Fibroblast of skin of left quadriceps (primary cell): Measurements from ENCODE around the gene PARP16.

ENCODE experiments used
- DNase-seq, 2 experiments: peaks; one replicate each; pipeline ENCODE4 v3.0.0-alpha.2; 2013; ENCODE audit warnings: low read depth in 2 of 2

PARP16 gene

GRCh38 chr15:65286704-65287519, at the start of gene PARP16:
Gene PARP16, minus strand, starts transcription at chr15:65286883. Its CDS starts 457 bp downstream, at chr15:65286426.
- DNase-seq, result peak in 1 of 2 experiments; percentile 52

DNA sequence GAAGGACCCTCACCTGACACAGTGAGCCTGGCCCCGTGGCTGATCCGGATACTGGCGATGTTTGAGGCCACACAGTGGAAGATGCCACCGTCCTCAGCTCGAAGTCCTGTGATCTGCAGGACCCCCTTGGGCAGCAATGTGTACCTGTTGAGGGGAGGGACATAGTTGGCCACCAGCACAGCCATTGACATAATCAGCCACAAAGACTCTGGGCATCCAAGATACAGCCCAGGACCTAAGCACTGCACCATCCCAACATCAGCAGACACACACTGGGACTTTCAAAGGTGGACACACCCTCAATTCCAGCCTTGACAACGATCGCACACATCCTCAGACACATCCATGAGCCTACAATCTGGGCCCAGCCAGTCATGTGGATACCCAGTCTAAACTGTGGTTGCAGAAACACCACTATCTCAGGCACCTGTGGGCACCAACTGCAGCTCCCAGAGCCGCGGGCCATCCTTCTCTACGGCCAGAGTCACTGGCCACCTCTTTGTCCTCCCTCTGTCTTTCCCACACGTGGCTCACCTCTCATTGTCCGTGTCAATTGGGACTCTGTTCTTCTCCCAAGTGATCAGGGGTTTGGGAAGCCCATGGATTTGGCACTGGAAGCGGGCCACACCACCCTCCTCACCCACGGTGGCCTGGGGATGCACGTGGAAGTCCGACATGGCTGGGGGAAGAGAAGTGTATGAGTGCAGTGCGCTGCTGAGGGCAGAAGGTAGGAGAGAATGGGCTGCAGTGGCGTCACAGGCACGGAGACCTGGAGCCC, 48.8 kb upstream of the PARP16 start:
- DNase-seq, result no peak

DNA sequence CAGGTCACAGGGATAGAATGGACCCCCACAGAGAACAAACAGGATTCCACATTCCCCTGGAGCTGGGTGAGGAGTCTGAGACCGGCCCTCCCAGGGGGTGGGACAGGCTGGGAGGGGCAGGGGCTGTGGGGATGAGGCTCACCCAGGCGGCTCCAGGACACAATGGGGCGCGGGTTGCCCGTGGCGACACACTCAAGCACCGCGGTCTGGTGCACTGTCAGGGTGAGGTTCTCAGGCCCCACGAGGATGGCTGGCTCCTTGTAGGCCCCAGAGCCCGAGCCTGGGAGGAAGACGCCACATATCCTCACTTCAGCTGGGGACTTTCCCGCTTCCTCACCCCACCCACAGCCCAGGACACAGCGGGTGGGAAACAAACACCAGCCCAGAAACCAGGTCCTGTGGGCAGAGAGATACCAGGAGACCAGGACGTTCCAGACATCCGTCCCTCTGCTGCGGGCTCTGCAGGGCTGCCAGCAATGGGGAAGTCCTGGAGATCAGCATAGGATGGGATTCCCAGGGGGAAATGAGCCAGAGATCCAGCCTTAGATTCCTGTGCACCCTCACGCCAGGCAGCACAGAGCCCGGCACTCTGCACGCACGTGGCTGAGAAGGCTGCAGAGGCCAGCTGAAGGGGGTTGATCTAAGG, 48.0 kb upstream of the PARP16 start:
- DNase-seq, result no peak

DNA sequence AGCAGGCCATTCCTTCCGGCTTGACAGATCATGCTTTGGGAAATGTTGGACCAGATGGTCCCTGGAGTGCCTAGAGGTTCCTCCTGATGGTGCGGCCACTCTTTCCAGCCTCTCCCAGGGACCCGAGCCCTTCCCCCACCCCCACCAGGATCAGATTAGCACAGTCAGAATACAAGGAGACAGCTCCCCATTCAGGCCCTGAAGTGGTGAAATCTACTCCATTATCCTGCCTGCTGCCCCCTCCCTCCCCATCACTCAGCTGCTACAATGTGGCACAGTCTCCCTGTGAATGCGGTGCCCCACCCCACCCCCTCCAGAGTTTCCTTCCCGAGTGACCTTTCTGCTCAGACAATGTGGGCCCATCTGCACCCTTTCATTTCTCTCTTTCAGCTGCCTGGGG, 47.2 kb upstream of the PARP16 start:
- no peak for DNase-seq

- no peak for DNase-seq
Measured at GRCh38 chr15:65333148-65333820, 46.6 kb upstream of the PARP16 start.

DNA sequence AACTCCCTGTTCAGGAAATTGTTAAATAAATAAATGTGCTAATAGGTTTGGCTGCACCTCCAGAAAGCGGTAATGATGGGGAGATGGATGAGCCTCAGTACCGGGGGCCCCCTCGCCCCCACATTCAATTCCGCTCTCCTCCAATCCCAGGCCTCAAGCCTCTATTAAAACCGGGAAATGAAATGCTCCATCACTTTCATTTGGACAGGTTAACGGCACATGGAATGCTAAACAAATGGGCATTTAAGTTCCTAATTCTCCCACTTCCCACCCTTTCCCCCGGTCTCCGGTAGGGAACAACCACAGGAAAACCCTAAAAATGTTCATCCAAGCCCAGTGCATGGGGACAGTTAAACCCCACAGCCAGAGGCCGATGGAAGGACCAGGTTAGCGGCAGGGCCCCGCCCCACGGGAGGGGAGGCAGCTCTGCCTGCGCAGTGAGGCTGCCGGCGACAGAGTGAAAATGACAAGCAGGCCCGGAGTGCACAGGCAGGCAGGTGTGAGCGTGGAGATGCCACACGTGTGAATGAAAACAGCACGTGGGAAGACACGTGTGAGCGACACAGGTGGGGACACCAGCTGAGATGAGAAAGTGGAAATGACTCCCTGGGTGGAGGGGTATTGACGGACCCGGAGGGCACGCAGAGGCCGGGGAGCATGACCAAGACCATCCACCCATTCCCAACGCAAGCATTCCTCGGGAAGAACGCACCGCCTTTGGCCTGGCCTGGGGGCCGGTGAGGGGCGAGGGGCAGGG, 45.9 kb upstream of the PARP16 start:
- no peak for DNase-seq

DNA sequence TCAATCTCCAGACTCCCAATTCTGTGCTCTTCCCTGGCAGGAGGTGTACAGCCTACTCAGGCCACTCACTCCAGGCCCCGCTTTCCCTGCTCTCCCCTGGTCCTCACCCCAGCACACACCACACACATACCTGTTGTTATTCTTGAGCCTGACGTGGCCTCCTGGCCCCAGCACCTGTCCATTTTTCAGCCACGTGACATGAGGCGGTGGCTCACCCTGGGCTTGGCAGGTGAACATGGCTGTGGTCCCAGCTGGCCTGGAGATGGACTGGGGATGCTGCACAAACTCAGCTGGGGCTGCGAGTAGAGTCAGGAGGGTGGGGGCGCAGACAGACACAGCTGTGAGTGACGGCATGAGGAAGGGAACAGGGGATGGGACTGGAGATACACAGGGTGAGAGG, 45.1 kb upstream of the PARP16 start:
- DNase-seq, result no peak

GRCh38 chr15:65330934-65331645, 44.4 kb upstream of the PARP16 start:
- DNase-seq, result no peak

DNA sequence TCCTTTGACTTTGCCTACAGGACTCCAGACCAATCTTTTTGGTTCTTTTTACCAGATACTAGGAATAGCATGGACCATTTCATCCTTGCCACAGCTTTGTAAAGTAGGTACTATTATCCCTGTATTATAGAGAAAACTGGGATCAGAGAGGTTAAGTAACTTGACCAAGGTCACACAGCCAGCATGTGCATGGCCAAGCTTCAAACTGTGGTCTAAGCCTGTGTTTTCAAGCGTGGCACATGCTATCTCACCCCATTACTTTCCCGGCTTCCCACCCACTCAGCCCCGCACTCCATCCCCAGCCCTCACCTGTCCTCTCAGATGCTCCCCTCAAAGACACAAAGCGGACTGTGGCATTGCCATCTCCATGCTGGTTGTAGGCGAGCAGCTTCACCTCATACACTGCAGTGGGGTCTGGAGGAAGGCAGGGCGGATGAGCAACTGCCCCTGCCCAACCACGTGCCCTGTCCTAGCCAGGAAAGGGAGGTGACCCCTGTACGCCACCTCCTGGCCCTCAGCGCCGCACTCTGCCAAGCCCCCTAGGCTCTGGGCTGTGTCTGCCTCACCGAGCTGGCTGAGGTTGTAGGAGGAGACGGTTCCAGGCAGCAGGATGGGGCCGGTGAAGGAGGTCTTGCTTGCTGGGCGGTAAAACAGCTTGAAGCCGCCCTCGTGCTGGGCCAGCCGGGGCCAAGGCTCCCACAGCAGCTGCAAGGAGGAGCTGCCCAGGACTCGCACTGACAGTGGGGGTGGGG, 43.5 kb upstream of the PARP16 start:
- no peak for DNase-seq

DNA sequence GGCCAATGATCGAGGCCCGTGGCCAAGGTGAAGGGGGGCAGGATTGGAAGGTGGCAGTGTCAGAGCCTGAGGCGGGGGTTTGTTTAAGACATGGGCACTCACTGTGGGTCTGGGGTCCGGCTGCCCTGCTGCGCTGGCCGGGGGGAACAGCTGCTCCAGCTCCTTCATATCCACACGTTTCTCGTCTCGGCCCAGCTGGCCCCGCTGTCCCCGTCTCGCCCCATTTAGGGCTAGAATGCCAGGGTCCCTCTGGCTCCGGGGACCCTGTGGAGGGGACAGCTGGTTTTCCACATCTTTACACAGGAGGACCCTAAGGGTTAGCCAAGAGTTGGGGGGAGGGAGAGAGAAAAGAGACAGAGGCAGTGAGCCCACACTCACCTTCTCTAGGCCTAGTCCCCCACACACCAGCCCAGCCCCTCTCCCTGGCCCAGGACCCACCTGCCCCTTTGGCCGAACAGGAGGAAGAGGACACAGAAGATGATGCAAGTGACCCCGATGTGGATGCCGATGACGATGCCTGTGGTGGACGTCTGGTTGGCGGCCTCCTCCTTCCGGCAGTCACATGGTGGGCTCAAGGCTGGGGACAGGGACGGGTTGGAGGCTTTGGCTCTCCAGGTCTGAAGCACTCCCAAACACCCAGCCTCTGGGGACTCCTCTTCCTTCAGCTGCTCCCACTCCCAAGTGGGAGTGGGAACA, 42.8 kb upstream of the PARP16 start:
- DNase-seq, result no peak

DNA sequence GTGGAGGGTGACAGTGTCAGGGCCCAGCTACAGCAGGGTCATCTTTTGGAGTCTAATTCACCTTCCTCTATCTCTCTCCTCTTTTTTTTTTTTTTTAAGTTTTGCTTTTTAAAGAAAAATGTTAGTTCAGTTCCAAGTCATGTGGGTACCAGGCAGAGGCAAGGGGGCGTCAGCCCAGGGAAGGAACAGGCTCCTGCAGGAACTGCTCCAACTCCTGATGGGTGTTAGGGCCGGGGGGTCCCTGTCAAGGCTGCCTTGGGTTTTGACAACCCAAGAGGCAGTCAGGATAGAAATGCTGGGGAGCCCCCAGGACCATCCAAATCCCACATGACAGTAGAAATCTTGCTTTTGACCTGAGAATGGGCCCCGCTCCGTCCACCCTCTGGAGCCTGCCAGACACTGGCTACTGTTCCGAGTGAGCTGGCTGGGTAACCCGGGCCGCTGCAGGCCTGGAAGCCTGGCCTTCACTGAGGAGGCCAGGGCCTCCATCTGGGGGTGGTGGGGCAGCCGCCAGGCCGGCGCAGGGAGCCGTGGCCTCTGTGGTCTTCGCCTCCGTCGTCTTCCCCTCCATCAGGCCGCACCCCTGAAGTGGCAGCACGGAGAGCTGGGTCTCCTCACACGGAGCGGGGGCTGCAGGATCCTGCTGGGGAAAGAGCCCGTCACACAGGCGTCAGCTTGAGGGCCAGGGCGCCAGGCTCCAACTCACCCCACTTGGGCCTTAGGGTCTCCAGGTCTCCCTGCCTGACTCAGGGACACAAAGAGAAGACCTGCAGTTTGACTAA, 42.0 kb upstream of the PARP16 start:
- DNase-seq, result no peak

- no peak for DNase-seq
Measured at GRCh38 chr15:65327651-65328393, 41.1 kb upstream of the PARP16 start.

GRCh38 chr15:65326818-65327217, 40.1 kb upstream of the PARP16 start:
- DNase-seq, result no peak

GRCh38 chr15:65326117-65326526, 39.4 kb upstream of the PARP16 start:
- DNase-seq, result no peak

DNA sequence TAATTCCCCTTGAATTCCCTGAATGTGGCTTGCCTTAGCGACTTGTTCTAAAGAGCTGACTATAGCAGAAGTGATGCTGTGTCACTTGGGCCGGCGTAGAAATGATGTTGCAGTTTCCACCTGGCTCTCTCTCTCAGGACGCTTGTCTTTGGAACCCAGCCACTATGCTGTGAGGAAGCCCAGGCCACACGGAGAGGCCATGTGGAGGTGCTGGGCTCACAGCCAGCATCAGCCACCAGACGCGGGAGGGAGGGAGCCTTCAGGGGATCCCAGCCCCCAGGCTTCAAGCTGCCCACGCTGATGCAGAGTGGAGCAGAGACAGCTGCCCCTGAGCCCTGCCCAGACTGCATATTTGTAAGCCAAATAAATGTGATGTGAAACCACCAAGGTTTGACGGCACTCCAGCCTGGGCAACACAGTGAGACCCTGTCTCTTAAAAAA, 36.4 kb upstream of the PARP16 start:
- peak; percentile 13 to 19 for DNase-seq

DNA sequence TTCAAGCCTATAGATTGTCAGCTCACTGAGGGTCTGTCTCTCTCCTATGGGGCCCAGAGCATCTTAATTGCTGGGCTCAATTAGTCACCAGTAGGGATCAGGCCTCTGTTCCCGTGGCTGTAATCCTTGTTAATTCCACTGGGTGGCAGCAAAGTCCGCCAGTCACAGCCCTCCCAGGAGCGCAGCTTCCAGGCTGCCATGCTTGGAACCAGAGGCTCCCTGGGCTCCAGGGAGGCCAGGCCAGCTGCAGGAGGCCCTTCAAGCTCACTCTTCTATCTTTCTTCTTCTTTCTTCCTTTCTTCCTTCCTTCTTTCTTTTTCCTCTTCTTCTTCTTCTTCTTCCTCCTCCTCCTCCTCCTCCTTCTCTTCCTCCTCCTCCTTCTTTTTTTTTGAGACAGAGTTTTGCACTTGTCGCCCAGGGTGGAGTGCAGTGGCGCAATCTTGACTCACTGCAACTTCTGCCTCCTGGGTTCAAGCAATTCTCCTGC, 32.2 kb upstream of the PARP16 start:
- peak; percentile 54 to 56 for DNase-seq

DNA sequence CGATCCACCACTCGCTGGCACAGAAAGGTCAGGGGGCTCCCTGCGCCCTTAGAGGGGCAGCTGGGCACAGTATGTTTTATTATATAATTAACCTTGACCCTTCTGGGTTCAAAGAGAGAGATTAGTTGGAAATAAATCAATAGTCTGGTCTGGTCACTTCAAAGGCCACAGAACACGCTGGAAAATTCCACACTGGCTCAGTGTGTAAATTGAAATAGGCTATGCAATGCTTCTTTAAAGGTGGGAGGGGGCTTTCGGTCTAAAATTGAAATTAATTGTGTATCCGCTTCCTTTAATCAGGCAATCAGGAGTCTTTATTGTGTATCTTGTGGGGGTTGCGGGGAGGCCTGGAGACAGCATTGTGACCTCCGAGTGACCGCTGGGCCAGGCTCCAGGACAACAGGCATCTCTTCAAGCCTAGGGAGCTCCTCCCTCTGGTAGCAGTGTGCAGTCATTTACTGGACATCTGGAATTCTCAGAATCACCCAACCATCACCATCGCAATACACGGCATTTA, 25.8 kb upstream of the PARP16 start:
- DNase-seq, result no peak
